ENCODE data around the gene RGS2. TPM values are rescaled to one million over a fixed set of nuclear protein-coding genes. Genes with fewer than 3 reads are reported as not detected.

The RGS2 gene
- total and polyA plus RNA-seq, 7 donors, result 22.4 to 667 (median 366) TPM

DNA sequence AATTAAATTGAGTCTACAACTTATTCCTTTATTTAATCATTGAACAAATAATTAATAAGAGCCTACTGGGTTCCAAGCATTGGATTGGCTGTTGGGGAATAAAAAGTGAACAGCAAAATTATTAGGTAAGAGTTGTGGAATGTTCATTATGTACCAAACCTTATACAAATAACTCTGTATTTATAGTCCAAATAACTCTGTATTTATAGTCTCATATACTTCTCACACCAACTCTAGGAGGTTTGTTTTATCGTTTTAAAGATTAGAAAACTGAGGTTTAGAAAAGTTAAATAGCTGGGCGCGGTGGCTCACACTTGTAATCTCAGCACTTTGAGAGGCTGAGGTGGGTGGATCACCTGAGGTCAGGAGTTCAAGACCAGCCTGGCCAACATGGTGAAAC lies 40.6 kb downstream of the RGS2 start:
- intact Hi-C loops (cut with DNase I), result no loop called here

DNA sequence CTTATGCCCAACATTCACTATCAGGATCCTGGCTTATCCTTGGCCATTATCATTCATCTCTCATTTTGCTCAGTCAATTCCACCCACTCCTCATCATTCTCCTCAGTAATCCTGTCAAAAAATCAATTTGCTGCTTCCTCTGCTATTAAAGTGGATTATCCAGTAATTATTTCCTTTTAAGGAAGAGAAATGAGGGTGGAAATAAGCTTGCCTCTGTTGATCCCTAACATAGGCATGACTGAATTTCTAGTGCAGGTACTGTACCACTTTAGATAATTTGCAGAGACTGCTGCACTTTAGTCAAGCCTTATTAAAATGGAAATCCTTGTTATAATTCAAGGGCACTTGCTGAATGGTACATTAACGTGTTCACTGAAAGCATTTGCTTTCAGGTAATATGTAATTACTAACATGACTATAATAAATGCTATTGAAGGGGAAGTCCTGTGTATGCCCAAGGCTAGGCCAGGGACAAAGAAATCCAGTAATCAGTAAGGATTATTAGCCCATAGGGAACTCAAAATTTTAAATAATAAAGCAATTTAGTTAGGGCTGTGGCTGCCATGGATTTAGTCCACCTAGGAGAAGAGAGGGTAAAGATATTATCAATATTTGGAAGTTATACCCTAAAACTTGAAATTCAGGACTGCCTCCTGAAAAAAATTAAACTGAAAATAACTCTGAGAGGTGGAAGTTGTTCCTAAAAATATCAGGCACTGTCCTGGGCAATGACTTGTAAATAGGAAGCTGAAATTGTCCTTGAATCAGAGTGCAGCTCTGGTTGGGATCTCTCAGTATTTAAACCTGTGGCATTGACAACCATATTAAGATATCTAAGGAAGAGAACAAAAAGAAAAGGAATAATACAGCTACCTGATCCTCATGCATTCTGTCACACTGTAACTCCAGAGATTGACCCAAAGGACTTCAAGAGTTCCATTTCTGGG lies 43.4 kb downstream of the RGS2 start:
- WGBS, 2 donors, result 0 to 39% methylated on average over 1 of the region's 1 CpG
- Histone ChIP-seq H3K4me1 (peaks cover 0 to 4% (median 0%) of the 10 kb centered on the region in 4 donors), H3K9me3 (no peaks in the 10 kb centered on the region), H3K4me3 (no peak overlapping the region), H3K27me3 (no peaks in the 10 kb centered on the region), H3K27ac (no peak overlapping the region), H3K36me3 (no peaks in the 10 kb centered on the region)
- intact Hi-C loops (cut with DNase I), result no loop called here
- TF ChIP-seq POLR2AphosphoS5 (IDR thresholded peaks at IDR 0.05), result no peak
- TF ChIP-seq, protein P1, sequence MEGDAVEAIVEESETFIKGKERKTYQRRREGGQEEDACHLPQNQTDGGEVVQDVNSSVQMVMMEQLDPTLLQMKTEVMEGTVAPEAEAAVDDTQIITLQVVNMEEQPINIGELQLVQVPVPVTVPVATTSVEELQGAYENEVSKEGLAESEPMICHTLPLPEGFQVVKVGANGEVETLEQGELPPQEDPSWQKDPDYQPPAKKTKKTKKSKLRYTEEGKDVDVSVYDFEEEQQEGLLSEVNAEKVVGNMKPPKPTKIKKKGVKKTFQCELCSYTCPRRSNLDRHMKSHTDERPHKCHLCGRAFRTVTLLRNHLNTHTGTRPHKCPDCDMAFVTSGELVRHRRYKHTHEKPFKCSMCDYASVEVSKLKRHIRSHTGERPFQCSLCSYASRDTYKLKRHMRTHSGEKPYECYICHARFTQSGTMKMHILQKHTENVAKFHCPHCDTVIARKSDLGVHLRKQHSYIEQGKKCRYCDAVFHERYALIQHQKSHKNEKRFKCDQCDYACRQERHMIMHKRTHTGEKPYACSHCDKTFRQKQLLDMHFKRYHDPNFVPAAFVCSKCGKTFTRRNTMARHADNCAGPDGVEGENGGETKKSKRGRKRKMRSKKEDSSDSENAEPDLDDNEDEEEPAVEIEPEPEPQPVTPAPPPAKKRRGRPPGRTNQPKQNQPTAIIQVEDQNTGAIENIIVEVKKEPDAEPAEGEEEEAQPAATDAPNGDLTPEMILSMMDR (IDR thresholded peaks at IDR 0.05), result no peak
- DNase-seq, result no peak

More for the DNA sequence above, 40.6 kb downstream of the RGS2 start:
- Histone ChIP-seq H3K9me3 (no peaks in the 10 kb centered on the region), H3K36me3 (no peaks in the 10 kb centered on the region), H3K27ac (no peak overlapping the region), H3K4me3 (no peak overlapping the region), H3K4me1 (peaks cover 0 to 4% (median 0%) of the 10 kb centered on the region in 4 donors), H3K27me3 (no peaks in the 10 kb centered on the region)
- WGBS, 2 donors, result 66 to 68% methylated on average over 3 of the region's 3 CpGs
- no peak for DNase-seq
- TF ChIP-seq, protein P1 (IDR thresholded peaks at IDR 0.05), result no peak
- TF ChIP-seq POLR2A (IDR thresholded peaks at IDR 0.05) (no peak), EP300 (IDR thresholded peaks at IDR 0.05) (no peak), POLR2AphosphoS5 (IDR thresholded peaks at IDR 0.05) (no peak)

DNA sequence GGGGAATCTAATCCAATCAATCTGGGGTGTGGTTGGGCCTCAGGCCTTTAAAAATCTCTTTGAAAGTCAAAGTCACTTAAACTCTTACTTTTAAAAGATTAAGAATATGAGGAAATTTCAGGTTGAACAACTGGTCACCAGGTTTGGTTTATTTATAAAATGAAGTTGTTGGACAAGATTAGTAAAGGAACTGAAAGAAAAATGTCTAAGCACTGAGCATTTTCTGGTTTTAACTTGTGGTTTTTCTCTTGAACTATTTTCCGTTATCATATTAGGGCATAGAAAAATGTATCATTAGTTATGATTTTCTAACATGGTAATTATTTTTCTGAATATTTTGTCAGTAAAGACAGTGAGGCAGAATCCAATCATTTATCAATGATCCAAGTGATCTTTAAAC lies 49.6 kb downstream of the RGS2 start:
- 75 to 89% methylated on average over 1 of the region's 1 CpG for WGBS, 2 donors
- Histone ChIP-seq H3K27ac (no peak overlapping the region), H3K4me1 (no peaks in the 10 kb centered on the region), H3K36me3 (no peaks in the 10 kb centered on the region), H3K27me3 (no peaks in the 10 kb centered on the region), H3K4me3 (no peak overlapping the region), H3K9me3 (no peaks in the 10 kb centered on the region)
- TF ChIP-seq EP300 (IDR thresholded peaks at IDR 0.05) (no peak), POLR2AphosphoS5 (IDR thresholded peaks at IDR 0.05) (no peak), POLR2A (IDR thresholded peaks at IDR 0.05) (no peak)
- TF ChIP-seq, protein P1 (IDR thresholded peaks at IDR 0.05), result no peak
- intact Hi-C loops (cut with DNase I), result no loop called here
- no peak for DNase-seq

DNA sequence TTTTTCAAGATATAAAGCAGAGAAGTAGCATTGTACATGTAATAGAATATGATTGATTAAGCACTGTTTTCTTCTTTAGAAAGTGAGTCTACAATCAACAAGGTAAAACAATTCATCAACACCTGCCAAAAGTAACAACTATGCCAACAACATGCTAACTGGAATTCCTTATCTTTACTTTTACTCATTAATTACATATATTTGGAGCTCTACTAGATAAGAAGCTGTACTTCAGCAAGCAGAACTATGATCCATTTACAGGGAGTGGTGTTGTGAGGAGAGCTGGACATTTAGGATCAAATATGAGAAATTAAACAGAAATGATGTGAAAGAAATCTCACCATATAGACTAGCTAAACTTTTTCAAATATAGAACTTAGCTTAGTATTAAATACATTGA lies 51.0 kb downstream of the RGS2 start:
- no peak for TF ChIP-seq POLR2AphosphoS5 (IDR thresholded peaks at IDR 0.05)
- no peak for TF ChIP-seq EP300 (IDR thresholded peaks at IDR 0.05)
- TF ChIP-seq, protein P1 (IDR thresholded peaks at IDR 0.05), result no peak
- no peak for TF ChIP-seq POLR2A (IDR thresholded peaks at IDR 0.05)
- intact Hi-C loops (cut with DNase I), result no loop called here
- no peaks in the 10 kb centered on the region for H3K4me1 ChIP-seq
- H3K27ac ChIP-seq, result no peak overlapping the region
- H3K27me3 ChIP-seq, result no peaks in the 10 kb centered on the region
- no peaks in the 10 kb centered on the region for H3K9me3 ChIP-seq
- no peaks in the 10 kb centered on the region for H3K36me3 ChIP-seq
- no peak overlapping the region for H3K4me3 ChIP-seq
- no peak for DNase-seq

Measured in sigmoid colon (tissue), 7 donors.